ENCODE results near the gene HELZ.

- no peak for TF ChIP-seq EZH2 (IDR thresholded peaks at IDR 0.05; ENCODE audit: borderline replicate concordance)
- TF ChIP-seq, protein P1, sequence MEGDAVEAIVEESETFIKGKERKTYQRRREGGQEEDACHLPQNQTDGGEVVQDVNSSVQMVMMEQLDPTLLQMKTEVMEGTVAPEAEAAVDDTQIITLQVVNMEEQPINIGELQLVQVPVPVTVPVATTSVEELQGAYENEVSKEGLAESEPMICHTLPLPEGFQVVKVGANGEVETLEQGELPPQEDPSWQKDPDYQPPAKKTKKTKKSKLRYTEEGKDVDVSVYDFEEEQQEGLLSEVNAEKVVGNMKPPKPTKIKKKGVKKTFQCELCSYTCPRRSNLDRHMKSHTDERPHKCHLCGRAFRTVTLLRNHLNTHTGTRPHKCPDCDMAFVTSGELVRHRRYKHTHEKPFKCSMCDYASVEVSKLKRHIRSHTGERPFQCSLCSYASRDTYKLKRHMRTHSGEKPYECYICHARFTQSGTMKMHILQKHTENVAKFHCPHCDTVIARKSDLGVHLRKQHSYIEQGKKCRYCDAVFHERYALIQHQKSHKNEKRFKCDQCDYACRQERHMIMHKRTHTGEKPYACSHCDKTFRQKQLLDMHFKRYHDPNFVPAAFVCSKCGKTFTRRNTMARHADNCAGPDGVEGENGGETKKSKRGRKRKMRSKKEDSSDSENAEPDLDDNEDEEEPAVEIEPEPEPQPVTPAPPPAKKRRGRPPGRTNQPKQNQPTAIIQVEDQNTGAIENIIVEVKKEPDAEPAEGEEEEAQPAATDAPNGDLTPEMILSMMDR (IDR thresholded peaks at IDR 0.05; ENCODE audit: poor library complexity), result no peak
Measured at GRCh38 chr17:67123699-67124098, 121.3 kb downstream of the HELZ start.
